GM12878 (cell line): Measurements from ENCODE around the gene TNFAIP3. TPM values are rescaled to one million over a fixed set of nuclear protein-coding genes. Genes with fewer than 3 reads are reported as not detected.

ENCODE experiments used
- ATAC-seq: fragments of 200-7000 bp; cut with Tn5 transposase; 3 replicates; pipeline ENCODE4 v1.9.1; 2020; ENCODE audit warnings: mild to moderate bottlenecking, moderate library complexity
- BruUV-seq: library from RNA; stranded (reverse); fragments of 400-500 nt; replicated peaks from 2 replicates; lab custom pipeline; 2021; lab: Mats Ljungman, UMichigan
- CTCF ChIA-PET: fragments of 300-600 bp; sonication (Branson Sonifier 250); formaldehyde crosslinking; extraction: SDS; loops from one replicate; lab custom pipeline; 2021; ENCODE audit warnings: inconsistent platforms; lab: Yijun Ruan, JAX
- POLR2A ChIA-PET: fragments of 350-600 bp; formaldehyde crosslinking; extraction: SDS; loops from one replicate; lab custom pipeline; 2021; ENCODE audit warnings: inconsistent platforms; lab: Charles Lee
- RAD21 ChIA-PET: fragments of 300-600 bp; sonication (Branson Sonifier 250); formaldehyde crosslinking; loops from one replicate; lab custom pipeline; 2023; ENCODE audit warnings: antibody characterized with exemption; ENCODE audit not compliant: unreplicated experiment; lab: Charles Lee
- SMC1A ChIA-PET: fragments of 300-600 bp; sonication (Branson Sonifier 250); formaldehyde crosslinking; loops from one replicate; lab custom pipeline; 2023; ENCODE audit not compliant: unreplicated experiment, uncharacterized antibody; lab: Charles Lee
- DNase-seq: peaks from one replicate; pipeline ENCODE4 v3.0.0-alpha.2; 2011; ENCODE audit warnings: low read depth, low spot score
- FAIRE-seq: peaks from 3 replicates; lab custom pipeline; 2011; peaks lifted over from hg19 to GRCh38; lab: Jason Lieb, UNC
- H2AFZ ChIP-seq: 2 replicates; pipeline ENCODE4 v1.6.0; 2011; ENCODE audit warnings: low read depth, low read length, control low read depth; ENCODE audit not compliant: control insufficient read depth
- H3K27ac ChIP-seq: 2 replicates; pipeline ENCODE4 v1.5.1; 2011; ENCODE audit warnings: control low read depth; ENCODE audit not compliant: control insufficient read depth, insufficient read depth
- H3K27me3 ChIP-seq, 2 experiments: replicated peaks in 1 of 2; 2 replicates each; pipeline versions ENCODE4 v1.6.0 to v1.6.1; 2011; ENCODE audit warnings: low read length in 1 of 2; ENCODE audit not compliant: control insufficient read depth in 2 of 2, insufficient read depth in 2 of 2
- H3K36me3 ChIP-seq, 2 experiments: 2 replicates each; pipeline ENCODE4 v1.5.1; 2011; ENCODE audit warnings: low read length in 1 of 2; ENCODE audit not compliant: control insufficient read depth in 2 of 2, insufficient read depth in 2 of 2
- H3K4me1 ChIP-seq: 2 replicates; pipeline ENCODE4 v1.6.1; 2011; ENCODE audit warnings: mild to moderate bottlenecking, low read length, moderate library complexity, mixed read lengths; ENCODE audit not compliant: control insufficient read depth, insufficient read depth
- H3K4me2 ChIP-seq: 2 replicates; pipeline ENCODE4 v1.6.0; 2011; ENCODE audit warnings: control low read depth; ENCODE audit not compliant: control insufficient read depth, insufficient read depth
- H3K4me3 ChIP-seq: fragments of 200-600 bp; sonication (generic); 2 replicates; pipeline ENCODE4 v1.5.1; 2016
- H3K79me2 ChIP-seq: 2 replicates; pipeline ENCODE4 v1.6.0; 2011; ENCODE audit warnings: low read length; ENCODE audit not compliant: control insufficient read depth, insufficient read depth
- H3K9ac ChIP-seq: 2 replicates; pipeline ENCODE4 v1.8.0; 2011; ENCODE audit warnings: low read length, control low read depth, mixed read lengths; ENCODE audit not compliant: control insufficient read depth, insufficient read depth
- H3K9me3 ChIP-seq: replicated peaks from 3 replicates; pipeline ENCODE4 v1.5.1; 2011; ENCODE audit warnings: mild to moderate bottlenecking, low read length; ENCODE audit not compliant: control insufficient read depth, insufficient read depth
- H4K20me1 ChIP-seq: 2 replicates; pipeline ENCODE4 v1.6.0; 2011; ENCODE audit not compliant: control insufficient read depth, insufficient read depth
- PAX5 ChIP-seq: IDR thresholded peaks from 2 replicates; pipeline ENCODE4 v1.6.1; 2011; ENCODE audit warnings: low read depth, low read length, borderline replicate concordance
- PML ChIP-seq: IDR thresholded peaks from 2 replicates; pipeline ENCODE4 v1.6.1; 2012; ENCODE audit warnings: low read length, inconsistent platforms
- RBBP5 ChIP-seq: fragments of 200-600 bp; sonication (generic); conservative IDR thresholded peaks from 2 replicates; pipeline ENCODE4 v1.6.1; 2016
- SIN3A ChIP-seq: IDR thresholded peaks from 2 replicates; pipeline ENCODE4 v1.6.1; 2012; ENCODE audit warnings: low read depth, low read length, improper control_type of control experiment
- SP1 ChIP-seq: IDR thresholded peaks from one replicate; pipeline ENCODE4 v1.6.1; 2011; ENCODE audit warnings: low read depth, low read length
- TAF1 ChIP-seq: IDR thresholded peaks from 2 replicates; pipeline ENCODE4 v1.6.1; 2011; ENCODE audit warnings: mild to moderate bottlenecking, low read depth, low read length, borderline replicate concordance
- WGBS: methylation state at CpG from one replicate; pipeline ENCODE4 v1.1.6; 2016; ENCODE audit warnings: low lambda C conversion rate; ENCODE audit not compliant: insufficient replicate concordance, insufficient coverage; ENCODE audit errors: missing lambda C conversion rate; 5-methylcytosine and 5-hydroxymethylcytosine counted together
- in situ Hi-C: fragments of 300-500 bp; cut with MboI; formaldehyde crosslinking; loops from 9 replicates; pipeline ENCODE4 v1.14.3; 2018; ENCODE audit warnings: mixed read lengths
- intact Hi-C: fragments of 100-400 bp; cut with micrococcal nuclease; formaldehyde crosslinking; loops from one replicate; pipeline ENCODE4 v1.14.2; 2022; ENCODE audit not compliant: unreplicated experiment
- polyA plus RNA-seq, 11 experiments: library from polyadenylated mRNA; depleted of rRNA in 4 of 11; unstranded in 6 of 11; stranded (reverse) in 5 of 11; fragments of >200 nt; fragmentation: Nextera tagmentation in 4 of 11; fragmentation: Illumina TruSeq in 1 of 11; extraction: Ambion mirVana in 4 of 11; extraction: Trizol in 1 of 11; gene quantifications; 1 replicate in 1 of 11; 2 replicates in 10 of 11; pipeline versions ENCODE4 v1.2.1 to v1.2.3, GENCODE V29; 2011 to 2016; ENCODE audit warnings: inconsistent platforms in 2 of 11, missing spikeins in 2 of 11, low read depth in 1 of 11
- total RNA-seq, 4 experiments: library from RNA; depleted of rRNA in 3 of 4; stranded (reverse); fragments of >200 nt in 3 of 4; fragmentation: Illumina TruSeq in 1 of 4; extraction: Trizol in 1 of 4; gene quantifications; 2 replicates each; pipeline versions ENCODE4 v1.2.1 to v1.2.3, GENCODE V29; 2013 to 2021
- TF ChIP-seq, protein P1 (sequence below): IDR thresholded peaks from 2 replicates; pipeline ENCODE4 v1.6.1; 2012; ENCODE audit warnings: improper control_type of control experiment, low read depth, low read length; ENCODE audit not compliant: insufficient replicate concordance

TNFAIP3 gene
- total and polyA plus RNA-seq, 10 of the 15 experiments (the other 5 are each of a cell fraction or from before 2014, with no cell fraction given), result 18.0 to 350 (median 127) TPM

DNA sequence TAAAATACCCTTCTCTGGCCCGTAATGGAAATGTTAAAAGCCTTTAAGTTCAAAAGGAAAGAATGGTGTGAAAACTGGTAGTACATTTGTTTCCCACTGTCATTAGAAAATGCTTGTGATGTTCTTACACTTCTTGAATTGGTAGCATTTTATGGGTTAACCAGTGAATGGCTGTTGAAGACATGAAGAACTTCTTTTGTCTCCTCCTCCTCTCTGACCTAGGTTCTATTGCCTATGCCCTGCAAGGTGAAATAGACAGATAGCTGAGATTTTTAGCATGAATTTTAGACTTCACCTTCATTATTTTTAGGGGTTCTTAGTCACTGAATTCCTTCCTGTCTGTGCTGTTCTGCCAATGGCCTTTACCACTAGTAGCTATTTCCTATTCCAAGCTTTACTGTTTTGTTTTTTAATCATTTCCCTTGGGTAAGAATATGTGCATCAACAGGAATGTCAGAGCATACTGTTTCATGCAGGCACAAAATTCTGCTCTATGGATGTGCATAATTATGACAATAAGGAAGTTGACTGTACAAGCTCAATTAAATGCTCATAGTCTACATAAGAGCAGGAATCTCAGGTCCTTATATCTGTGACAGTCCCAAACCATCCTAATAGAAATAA lies 4.9 kb downstream of the TNFAIP3 start:
- in situ Hi-C loops, result loop anchor here (10.0 kb wide), 1 partner anchor 243 kb away; no protein-coding TSS in a partner anchor
- Histone ChIP-seq H2AFZ (no peak overlapping the region), H3K4me2 (peak overlapping the region; percentile 92), H3K27ac (peak overlapping the region; percentile 72), H3K36me3 (peaks cover 18 to 51% of the 10 kb centered on the region in 2 experiments), H3K4me3 (peak overlapping the region; percentile 99), H3K27me3 (no peaks in the 10 kb centered on the region), H3K79me2 (peaks cover 99% of the 10 kb centered on the region), H4K20me1 (no peaks in the 10 kb centered on the region), H3K9me3 (no peaks in the 10 kb centered on the region), H3K4me1 (no peaks in the 10 kb centered on the region), H3K9ac (peak overlapping the region; percentile 89)
- POLR2A ChIA-PET, result interaction anchor here (0.6 to 6.6 kb wide), 20 partner anchors 9 to 215 kb away, joined by 3 to 42 read pairs (median 6); no protein-coding TSS in a partner anchor
- no peak for DNase-seq
- BruUV-seq, result no TSS peak
- 0% methylated on average over 1 of the region's 1 CpG for WGBS
- RAD21 ChIA-PET, result interaction anchor here (0.6 to 20.6 kb wide), 33 partner anchors 9 to 213 kb away, joined by 3 to 774 read pairs (median 7); no protein-coding TSS in a partner anchor
- SMC1A ChIA-PET, result interaction anchor here (0.7 to 30.6 kb wide), 21 partner anchors 9 to 210 kb away, joined by 3 to 1237 read pairs (median 14); no protein-coding TSS in a partner anchor
- CTCF ChIA-PET, result interaction anchor here (0.8 to 24.0 kb wide), 17 partner anchors 10 to 173 kb away, joined by 3 to 712 read pairs (median 44); no protein-coding TSS in a partner anchor
- 0 out of 2 replicates have a peak, but pooled peaks have one; percentile 10 for TF ChIP-seq TAF1
- no peak for TF ChIP-seq PML
- TF ChIP-seq SIN3A, result peak; percentile 69; the same call in 1 of the 2 replicates
- intact Hi-C loops, result loop anchor here (5.0 kb wide), 1 partner anchor 55 kb away; no protein-coding TSS in a partner anchor
- ATAC-seq, result no peak
- FAIRE-seq, result no peak

DNA sequence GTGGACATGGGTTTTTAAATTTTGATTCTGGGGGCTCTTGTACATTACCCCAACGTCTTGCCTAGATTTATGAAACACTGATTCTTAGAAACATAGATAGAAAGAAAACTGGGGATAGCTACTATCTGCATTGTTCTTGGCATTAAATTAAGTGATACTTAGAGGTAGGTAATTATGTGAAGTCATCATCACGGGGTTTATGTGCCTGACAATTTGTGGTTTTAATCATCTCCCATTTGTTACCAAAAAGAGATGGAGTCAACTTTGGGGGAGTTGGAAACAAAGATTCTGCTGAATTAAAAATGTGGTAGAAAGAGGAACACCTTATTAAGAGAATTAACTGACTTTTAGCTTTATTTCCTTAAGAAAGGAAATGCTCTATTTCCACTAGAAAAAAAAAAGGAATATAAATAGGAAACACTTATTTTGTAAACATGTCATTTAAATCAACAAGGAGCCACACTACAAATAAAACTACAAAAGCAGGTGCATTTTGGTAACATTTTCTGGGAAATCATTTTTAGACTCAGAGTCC lies 5.6 kb downstream of the TNFAIP3 start:
- ChIA-PET RAD21 (interaction anchor here (0.6 to 20.6 kb wide), 24 partner anchors 9 to 214 kb away, joined by 3 to 774 read pairs (median 14); no protein-coding TSS in a partner anchor), CTCF (interaction anchor here (0.8 to 24.0 kb wide), 19 partner anchors 9 to 174 kb away, joined by 3 to 712 read pairs (median 28); no protein-coding TSS in a partner anchor), POLR2A (interaction anchor here (0.6 to 6.6 kb wide), 15 partner anchors 9 to 215 kb away, joined by 3 to 42 read pairs (median 7); no protein-coding TSS in a partner anchor), SMC1A (interaction anchor here (0.5 to 30.6 kb wide), 24 partner anchors 8 to 206 kb away, joined by 3 to 1237 read pairs (median 8); no protein-coding TSS in a partner anchor)
- no peaks in the 10 kb centered on the region for H3K27me3 ChIP-seq
- TSS peak; percentile 96 for BruUV-seq
- in situ Hi-C loops (loop anchor here (10.0 kb wide), 1 partner anchor 242 kb away; no protein-coding TSS in a partner anchor), intact Hi-C loops (loop anchor here (1.0 to 5.0 kb wide), 2 partner anchors 33 to 55 kb away; no protein-coding TSS in a partner anchor)
- peak overlapping the region; percentile 72 for H3K27ac ChIP-seq
- H2AFZ ChIP-seq, result no peak overlapping the region
- peaks cover 100% of the 10 kb centered on the region for H3K79me2 ChIP-seq
- DNase-seq (no peak), ATAC-seq (no peak), FAIRE-seq (no peak)
- peaks cover 20 to 59% of the 10 kb centered on the region in 2 experiments for H3K36me3 ChIP-seq
- peak overlapping the region; percentile 89 for H3K9ac ChIP-seq
- H3K9me3 ChIP-seq, result no peaks in the 10 kb centered on the region
- no peaks in the 10 kb centered on the region for H4K20me1 ChIP-seq
- no peaks in the 10 kb centered on the region for H3K4me1 ChIP-seq
- 0% methylated on average over 2 of the region's 2 CpGs for WGBS
- peak overlapping the region; percentile 92 for H3K4me2 ChIP-seq
- peak overlapping the region; percentile 99 for H3K4me3 ChIP-seq
- TF ChIP-seq, protein P1, sequence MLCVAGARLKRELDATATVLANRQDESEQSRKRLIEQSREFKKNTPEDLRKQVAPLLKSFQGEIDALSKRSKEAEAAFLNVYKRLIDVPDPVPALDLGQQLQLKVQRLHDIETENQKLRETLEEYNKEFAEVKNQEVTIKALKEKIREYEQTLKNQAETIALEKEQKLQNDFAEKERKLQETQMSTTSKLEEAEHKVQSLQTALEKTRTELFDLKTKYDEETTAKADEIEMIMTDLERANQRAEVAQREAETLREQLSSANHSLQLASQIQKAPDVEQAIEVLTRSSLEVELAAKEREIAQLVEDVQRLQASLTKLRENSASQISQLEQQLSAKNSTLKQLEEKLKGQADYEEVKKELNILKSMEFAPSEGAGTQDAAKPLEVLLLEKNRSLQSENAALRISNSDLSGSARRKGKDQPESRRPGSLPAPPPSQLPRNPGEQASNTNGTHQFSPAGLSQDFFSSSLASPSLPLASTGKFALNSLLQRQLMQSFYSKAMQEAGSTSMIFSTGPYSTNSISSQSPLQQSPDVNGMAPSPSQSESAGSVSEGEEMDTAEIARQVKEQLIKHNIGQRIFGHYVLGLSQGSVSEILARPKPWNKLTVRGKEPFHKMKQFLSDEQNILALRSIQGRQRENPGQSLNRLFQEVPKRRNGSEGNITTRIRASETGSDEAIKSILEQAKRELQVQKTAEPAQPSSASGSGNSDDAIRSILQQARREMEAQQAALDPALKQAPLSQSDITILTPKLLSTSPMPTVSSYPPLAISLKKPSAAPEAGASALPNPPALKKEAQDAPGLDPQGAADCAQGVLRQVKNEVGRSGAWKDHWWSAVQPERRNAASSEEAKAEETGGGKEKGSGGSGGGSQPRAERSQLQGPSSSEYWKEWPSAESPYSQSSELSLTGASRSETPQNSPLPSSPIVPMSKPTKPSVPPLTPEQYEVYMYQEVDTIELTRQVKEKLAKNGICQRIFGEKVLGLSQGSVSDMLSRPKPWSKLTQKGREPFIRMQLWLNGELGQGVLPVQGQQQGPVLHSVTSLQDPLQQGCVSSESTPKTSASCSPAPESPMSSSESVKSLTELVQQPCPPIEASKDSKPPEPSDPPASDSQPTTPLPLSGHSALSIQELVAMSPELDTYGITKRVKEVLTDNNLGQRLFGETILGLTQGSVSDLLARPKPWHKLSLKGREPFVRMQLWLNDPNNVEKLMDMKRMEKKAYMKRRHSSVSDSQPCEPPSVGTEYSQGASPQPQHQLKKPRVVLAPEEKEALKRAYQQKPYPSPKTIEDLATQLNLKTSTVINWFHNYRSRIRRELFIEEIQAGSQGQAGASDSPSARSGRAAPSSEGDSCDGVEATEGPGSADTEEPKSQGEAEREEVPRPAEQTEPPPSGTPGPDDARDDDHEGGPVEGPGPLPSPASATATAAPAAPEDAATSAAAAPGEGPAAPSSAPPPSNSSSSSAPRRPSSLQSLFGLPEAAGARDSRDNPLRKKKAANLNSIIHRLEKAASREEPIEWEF, result no peak
- TF ChIP-seq PAX5 (no peak), RBBP5 (no peak), SP1 (no peak)
